ENCODE measurements around the gene C22orf15. TPM values are rescaled to one million over a fixed set of nuclear protein-coding genes. Genes with fewer than 3 reads are reported as not detected.
A peak's percentile ranks its signal among the peaks of the same experiment; 100 is the strongest.

C22orf15 gene
- total RNA-seq, 1 experiment from 2014 or later: 2.7 TPM

DNA sequence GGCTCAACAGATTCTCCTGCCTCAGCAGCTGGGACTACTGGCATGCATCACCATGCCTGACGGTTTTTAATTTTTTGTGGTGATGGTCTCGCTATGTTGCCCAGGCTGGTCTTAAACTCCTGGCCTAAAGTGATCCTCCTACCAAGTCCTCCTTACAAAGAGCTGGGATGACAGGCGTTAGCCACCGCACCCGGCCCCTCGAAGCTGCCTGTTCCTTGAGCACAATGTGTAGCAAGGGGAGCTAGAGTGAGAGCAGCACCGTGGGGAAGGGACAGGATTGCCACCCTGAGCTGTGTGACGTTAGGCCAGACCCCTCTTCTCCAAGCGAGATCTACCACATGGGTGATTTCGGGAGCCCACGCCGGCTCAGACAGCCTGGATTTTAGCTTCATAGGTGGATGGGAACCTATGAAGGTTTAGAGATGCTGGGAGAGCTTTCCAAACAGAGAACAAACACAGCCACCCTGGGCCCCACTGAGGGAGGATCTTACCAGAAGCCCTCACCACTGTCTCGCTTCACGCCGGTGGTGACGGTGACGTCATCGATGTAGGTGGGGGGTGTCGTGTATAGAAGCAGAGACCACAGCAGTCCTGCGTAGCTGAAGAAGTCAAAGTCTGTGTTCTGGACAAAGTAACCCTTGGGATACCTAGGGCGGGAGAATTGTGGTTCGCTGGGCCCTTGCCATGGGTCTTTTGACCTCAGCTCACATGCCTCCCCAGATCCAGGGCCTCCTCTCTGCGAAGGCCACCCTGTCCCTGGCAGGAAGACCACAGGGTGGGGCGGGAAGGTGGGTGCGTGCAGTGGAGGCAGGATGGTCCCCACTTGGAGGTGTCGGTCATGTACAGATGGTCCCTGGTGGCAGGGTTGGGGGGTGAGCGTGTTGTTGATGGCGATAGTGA lies 48.8 kb upstream of the C22orf15 start:
- H3K4me3 Mint-ChIP-seq: no peak overlapping the region
- ATAC-seq (no peak), DNase-seq (ENCODE audit: low spot score) (no peak)
- POLR2A ChIA-PET: no interaction called here
- TF ChIP-seq, protein P1, sequence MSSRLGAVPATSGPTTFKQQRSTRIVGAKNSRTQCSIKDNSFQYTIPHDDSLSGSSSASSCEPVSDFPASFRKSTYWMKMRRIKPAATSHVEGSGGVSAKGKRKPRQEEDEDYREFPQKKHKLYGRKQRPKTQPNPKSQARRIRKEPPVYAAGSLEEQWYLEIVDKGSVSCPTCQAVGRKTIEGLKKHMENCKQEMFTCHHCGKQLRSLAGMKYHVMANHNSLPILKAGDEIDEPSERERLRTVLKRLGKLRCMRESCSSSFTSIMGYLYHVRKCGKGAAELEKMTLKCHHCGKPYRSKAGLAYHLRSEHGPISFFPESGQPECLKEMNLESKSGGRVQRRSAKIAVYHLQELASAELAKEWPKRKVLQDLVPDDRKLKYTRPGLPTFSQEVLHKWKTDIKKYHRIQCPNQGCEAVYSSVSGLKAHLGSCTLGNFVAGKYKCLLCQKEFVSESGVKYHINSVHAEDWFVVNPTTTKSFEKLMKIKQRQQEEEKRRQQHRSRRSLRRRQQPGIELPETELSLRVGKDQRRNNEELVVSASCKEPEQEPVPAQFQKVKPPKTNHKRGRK (CRISPR knock-in tag; IDR thresholded peaks at IDR 0.05; ENCODE audit: borderline replicate concordance): no peak
- no peak for TF ChIP-seq TEAD1 (CRISPR knock-in tag; IDR thresholded peaks at IDR 0.05)
- TF ChIP-seq ZNF138 (CRISPR knock-in tag; conservative IDR thresholded peaks at IDR 0.05): no peak
- TF ChIP-seq, protein P2, sequence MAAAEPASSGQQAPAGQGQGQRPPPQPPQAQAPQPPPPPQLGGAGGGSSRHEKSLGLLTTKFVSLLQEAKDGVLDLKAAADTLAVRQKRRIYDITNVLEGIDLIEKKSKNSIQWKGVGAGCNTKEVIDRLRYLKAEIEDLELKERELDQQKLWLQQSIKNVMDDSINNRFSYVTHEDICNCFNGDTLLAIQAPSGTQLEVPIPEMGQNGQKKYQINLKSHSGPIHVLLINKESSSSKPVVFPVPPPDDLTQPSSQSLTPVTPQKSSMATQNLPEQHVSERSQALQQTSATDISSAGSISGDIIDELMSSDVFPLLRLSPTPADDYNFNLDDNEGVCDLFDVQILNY (CRISPR knock-in tag; IDR thresholded peaks at IDR 0.05): no peak
- TF ChIP-seq, protein P3, sequence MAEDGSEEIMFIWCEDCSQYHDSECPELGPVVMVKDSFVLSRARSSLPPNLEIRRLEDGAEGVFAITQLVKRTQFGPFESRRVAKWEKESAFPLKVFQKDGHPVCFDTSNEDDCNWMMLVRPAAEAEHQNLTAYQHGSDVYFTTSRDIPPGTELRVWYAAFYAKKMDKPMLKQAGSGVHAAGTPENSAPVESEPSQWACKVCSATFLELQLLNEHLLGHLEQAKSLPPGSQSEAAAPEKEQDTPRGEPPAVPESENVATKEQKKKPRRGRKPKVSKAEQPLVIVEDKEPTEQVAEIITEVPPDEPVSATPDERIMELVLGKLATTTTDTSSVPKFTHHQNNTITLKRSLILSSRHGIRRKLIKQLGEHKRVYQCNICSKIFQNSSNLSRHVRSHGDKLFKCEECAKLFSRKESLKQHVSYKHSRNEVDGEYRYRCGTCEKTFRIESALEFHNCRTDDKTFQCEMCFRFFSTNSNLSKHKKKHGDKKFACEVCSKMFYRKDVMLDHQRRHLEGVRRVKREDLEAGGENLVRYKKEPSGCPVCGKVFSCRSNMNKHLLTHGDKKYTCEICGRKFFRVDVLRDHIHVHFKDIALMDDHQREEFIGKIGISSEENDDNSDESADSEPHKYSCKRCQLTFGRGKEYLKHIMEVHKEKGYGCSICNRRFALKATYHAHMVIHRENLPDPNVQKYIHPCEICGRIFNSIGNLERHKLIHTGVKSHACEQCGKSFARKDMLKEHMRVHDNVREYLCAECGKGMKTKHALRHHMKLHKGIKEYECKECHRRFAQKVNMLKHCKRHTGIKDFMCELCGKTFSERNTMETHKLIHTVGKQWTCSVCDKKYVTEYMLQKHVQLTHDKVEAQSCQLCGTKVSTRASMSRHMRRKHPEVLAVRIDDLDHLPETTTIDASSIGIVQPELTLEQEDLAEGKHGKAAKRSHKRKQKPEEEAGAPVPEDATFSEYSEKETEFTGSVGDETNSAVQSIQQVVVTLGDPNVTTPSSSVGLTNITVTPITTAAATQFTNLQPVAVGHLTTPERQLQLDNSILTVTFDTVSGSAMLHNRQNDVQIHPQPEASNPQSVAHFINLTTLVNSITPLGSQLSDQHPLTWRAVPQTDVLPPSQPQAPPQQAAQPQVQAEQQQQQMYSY (CRISPR knock-in tag; IDR thresholded peaks at IDR 0.05): no peak
- no peak for TF ChIP-seq ZNF396 (CRISPR knock-in tag; IDR thresholded peaks at IDR 0.05; ENCODE audit: borderline replicate concordance)
- TF ChIP-seq MYBL2 (CRISPR knock-in tag; IDR thresholded peaks at IDR 0.05): no peak
- 0 out of 2 replicates have a peak, but pooled peaks cover 4% of the 10 kb centered on the region for H3K4me1 Mint-ChIP-seq
- H3K27ac Mint-ChIP-seq: no peak overlapping the region
- H3K9me3 Mint-ChIP-seq: no peaks in the 10 kb centered on the region
- CTCF ChIA-PET: interaction anchor here (0.6 kb wide), 1 partner anchor 638 kb away, joined by 3 read pairs; no protein-coding TSS in a partner anchor
- peaks cover 42% of the 10 kb centered on the region for H3K36me3 Mint-ChIP-seq
- no peaks in the 10 kb centered on the region for H3K27me3 Mint-ChIP-seq (ENCODE audit: low read depth)

DNA sequence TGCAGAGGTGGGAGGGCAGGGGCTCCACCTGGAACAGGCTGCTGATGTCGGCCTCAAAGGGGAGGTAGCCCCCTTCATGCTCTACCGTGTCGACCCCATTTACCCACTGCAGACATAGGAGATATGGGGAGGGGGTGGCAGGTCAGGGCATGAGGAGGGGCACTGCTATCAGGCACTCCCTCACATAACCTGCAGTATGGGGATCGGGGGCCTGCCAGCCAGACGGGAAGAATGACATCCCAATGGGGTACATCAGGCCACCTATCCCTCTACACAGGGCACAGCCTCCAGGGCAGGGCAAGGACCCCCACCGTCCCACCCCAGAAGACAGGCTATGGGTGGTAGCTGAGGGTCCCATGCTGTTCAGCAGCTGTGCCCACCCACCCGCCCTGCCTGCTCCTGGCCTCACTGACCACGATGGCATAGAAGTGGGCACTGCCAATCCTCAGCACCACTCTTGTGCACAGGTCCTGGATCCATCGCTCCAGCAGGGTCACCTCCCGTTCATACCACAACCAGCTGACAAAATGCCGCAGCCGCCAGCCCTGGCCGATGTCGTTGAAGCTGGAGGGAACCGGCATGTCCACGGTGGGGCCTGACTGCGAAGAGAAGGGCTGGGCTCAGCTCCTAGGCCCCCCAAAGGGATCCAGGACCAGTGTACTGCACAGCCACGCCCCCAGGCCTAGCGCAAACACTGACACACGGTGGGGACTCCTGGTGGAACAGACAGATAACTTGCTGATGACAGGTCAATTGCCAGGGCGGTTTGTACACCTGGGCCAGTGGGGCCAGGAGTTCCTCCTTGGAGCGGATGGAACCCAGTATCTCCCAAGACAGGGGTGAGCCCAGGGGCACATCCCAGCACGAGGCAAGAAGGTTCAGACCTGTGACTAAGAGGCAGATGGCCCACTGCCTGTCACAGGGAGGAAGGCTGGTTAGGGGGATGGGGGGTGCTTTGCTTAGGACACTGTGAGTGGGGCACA lies 47.9 kb upstream of the C22orf15 start:
- peak overlapping the region; percentile 71 for H3K4me3 Mint-ChIP-seq
- no peaks in the 10 kb centered on the region for H3K9me3 Mint-ChIP-seq
- peaks cover 33% of the 10 kb centered on the region for H3K36me3 Mint-ChIP-seq
- no peak overlapping the region for H3K27ac Mint-ChIP-seq
- H3K27me3 Mint-ChIP-seq (ENCODE audit: low read depth): no peaks in the 10 kb centered on the region
- ChIA-PET CTCF (no interaction called here), POLR2A (no interaction called here)
- DNase-seq (ENCODE audit: low spot score): no peak
- no peak for ATAC-seq
- TF ChIP-seq, protein P4, sequence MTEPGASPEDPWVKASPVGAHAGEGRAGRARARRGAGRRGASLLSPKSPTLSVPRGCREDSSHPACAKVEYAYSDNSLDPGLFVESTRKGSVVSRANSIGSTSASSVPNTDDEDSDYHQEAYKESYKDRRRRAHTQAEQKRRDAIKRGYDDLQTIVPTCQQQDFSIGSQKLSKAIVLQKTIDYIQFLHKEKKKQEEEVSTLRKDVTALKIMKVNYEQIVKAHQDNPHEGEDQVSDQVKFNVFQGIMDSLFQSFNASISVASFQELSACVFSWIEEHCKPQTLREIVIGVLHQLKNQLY (CRISPR knock-in tag; IDR thresholded peaks at IDR 0.05): no peak
- TF ChIP-seq ZNF671 (CRISPR knock-in tag; IDR thresholded peaks at IDR 0.05) (no peak), ATF1 (CRISPR knock-in tag; IDR thresholded peaks at IDR 0.05) (no peak), JAZF1 (CRISPR knock-in tag; IDR thresholded peaks at IDR 0.05) (no peak)
- TF ChIP-seq, protein P1 (CRISPR knock-in tag; IDR thresholded peaks at IDR 0.05; ENCODE audit: borderline replicate concordance): no peak
- H3K4me1 Mint-ChIP-seq: 0 out of 2 replicates have a peak, but pooled peaks cover 4% of the 10 kb centered on the region
